ENCODE results near the gene ZNF77. TPM values are rescaled to one million over a fixed set of nuclear protein-coding genes. Genes with fewer than 3 reads are reported as not detected.
A peak's percentile ranks its signal among the peaks of the same experiment; 100 is the strongest.
"Not testable (repeated sequence)": the region's sequence is repeated elsewhere in the genome, so short reads cannot be mapped to it uniquely, and the experiment has no call there.

Gene ZNF77
- 1 to 10 TPM; 5.8 to 6.4 TPM for total RNA-seq
- 1 to 10 TPM in 1 of 2 donors, under 1 TPM in 1; 0.21 to 2.4 TPM for polyA plus RNA-seq

DNA sequence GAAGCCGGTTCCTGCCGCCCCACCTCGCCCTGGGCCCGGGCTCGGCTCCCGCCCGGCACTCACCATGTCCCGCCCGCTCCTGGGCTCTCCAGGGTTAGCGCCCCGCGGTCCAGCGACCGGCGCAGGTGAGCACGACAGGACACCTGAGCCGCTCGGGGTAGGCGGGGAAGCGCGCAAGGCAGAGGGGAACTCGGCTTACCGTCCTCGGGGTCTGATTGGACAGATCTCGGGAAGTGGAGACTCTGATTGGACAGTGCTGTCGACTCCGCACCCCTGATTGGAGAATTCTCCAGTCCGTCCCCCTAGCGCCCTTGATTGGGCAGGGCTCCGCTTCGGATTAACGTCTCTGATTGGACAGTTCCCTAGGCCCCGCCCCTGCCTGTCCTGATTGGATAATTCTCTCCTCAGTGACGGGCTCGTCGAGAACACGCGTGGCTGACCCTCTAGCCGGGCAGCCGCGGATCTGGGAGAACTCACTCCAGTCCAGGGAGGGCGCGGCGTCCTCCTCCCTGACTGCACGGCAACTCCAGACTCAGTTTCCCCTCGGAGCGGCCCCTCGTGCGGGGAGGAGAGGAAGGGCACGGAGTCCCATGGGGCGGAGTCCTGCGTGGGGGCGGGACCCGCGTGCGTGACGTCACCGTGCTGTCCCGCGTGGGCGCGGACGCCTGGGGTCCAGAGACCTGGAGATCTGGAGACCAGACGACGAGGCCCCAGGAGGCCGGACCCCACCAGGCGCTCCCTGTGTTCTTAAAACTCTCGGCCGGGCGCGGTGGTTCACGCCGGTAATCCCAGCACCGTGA, at the start of gene ZNF77:
TSS of gene ZNF77 (minus strand) at position 197 of the 800 bp plus-strand sequence. CDS start at position 66, 131 bp downstream.
- intact Hi-C loops (cut with micrococcal nuclease), result loop anchor here (1.0 to 10.0 kb wide), 3 partner anchors 44 to 160 kb away; partner anchors contain the start of genes SGTA, THOP1 and ZNF57
- Mint-ChIP-seq H3K27me3 (no peaks in the 10 kb centered on the region), H3K4me3 (peak within 1 kb of the TSS; percentile 95 to 98 (median 97)), H3K4me1 (peaks cover 17 to 45% (median 27%) of the 10 kb centered on the region in 4 donors), H3K36me3 (peaks cover 0 to 5% of the 10 kb centered on the region in 2 donors), H3K27ac (peak within 1 kb of the TSS; percentile 94 to 99 (median 99)), H3K9me3 (peaks cover 0 to 2% (median 0%) of the 10 kb centered on the region in 8 donors)
- Histone ChIP-seq H3K9me3 (ENCODE audit: control insufficient read depth in 1 of 2, low read length in 2 of 2) (no peaks in the 10 kb centered on the region), H3K4me3 (ENCODE audit: low read length in 2 of 2) (peak within 1 kb of the TSS; percentile 81 to 84), H3K4me1 (ENCODE audit: insufficient read depth, low read length) (peaks cover 27% of the 10 kb centered on the region), H3K27ac (ENCODE audit: low read depth, low read length) (peak within 1 kb of the TSS; percentile 64), H3K36me3 (ENCODE audit: insufficient read depth, low read length) (no peaks in the 10 kb centered on the region), H3K27me3 (ENCODE audit: insufficient read depth, low read length) (no peaks in the 10 kb centered on the region)
- CTCF ChIA-PET (ENCODE audit: partially characterized antibody), result no interaction called here
- POLR2A ChIA-PET (ENCODE audit: partially characterized antibody), result no interaction called here
- peak; percentile 98 to 99 (median 99) for DNase-seq

DNA sequence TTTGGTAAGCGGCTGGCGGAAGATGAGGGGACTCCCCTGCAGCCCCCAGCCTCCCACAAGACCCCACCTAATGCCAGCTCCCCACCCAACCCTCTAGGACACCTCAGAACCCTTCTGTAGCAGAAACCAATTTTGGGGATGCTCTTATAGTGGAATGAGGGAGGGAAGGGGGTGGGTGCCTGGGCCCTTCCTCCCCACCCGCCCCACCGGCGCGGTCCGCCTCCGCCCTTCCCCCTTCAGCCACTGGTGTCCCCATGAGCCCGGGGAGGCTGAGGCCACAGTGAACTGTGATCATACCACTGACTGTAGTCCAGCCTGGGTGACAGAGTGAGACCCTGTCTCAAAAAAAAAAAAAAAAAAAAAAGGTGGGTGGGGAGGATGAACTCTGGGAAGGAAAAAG, 48.8 kb upstream of the ZNF77 start:
- Histone ChIP-seq H3K36me3 (ENCODE audit: insufficient read depth, low read length) (no peaks in the 10 kb centered on the region), H3K27ac (ENCODE audit: low read depth, low read length) (no peak overlapping the region), H3K27me3 (ENCODE audit: insufficient read depth, low read length) (no peaks in the 10 kb centered on the region), H3K9me3 (ENCODE audit: control insufficient read depth in 1 of 2, low read length in 2 of 2) (no peaks in the 10 kb centered on the region), H3K4me3 (ENCODE audit: low read length in 2 of 2) (no peak overlapping the region), H3K4me1 (ENCODE audit: insufficient read depth, low read length) (no peaks in the 10 kb centered on the region)
- no peak overlapping the region for H3K4me3 Mint-ChIP-seq
- H3K4me1 Mint-ChIP-seq, result no peaks in the 10 kb centered on the region
- peaks cover 2 to 12% of the 10 kb centered on the region in 2 donors for H3K36me3 Mint-ChIP-seq
- intact Hi-C loops (cut with micrococcal nuclease), result no loop called here
- H3K9me3 Mint-ChIP-seq, result no peaks in the 10 kb centered on the region
- H3K27me3 Mint-ChIP-seq, result peaks cover 0 to 2% of the 10 kb centered on the region in 2 donors
- H3K27ac Mint-ChIP-seq, result no peak overlapping the region
- POLR2A ChIA-PET (ENCODE audit: partially characterized antibody), result no interaction called here
- CTCF ChIA-PET (ENCODE audit: partially characterized antibody), result no interaction called here
- no peak for DNase-seq

DNA sequence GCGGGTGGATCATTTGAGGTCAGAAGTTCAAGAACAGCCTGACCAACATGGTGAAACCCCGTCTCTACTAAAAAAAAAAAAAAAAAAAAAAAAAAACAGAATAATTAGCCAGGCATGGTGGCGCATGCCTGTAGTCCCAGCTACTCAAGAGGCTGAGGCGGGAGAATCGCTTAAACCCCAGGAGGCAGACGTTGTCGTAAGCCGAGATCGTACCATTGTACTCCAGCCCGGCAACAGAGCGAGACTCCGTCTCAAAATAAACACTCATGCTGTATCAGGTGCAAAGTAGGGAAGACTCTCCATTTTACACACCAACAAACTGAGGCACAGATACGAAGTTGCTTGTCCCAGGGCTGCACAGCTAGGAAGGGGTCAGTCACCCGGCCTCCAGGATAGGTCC, 48.2 kb upstream of the ZNF77 start:
- no peak overlapping the region for H3K4me3 Mint-ChIP-seq
- peaks cover 2 to 11% of the 10 kb centered on the region in 2 donors for H3K36me3 Mint-ChIP-seq
- Histone ChIP-seq H3K9me3 (ENCODE audit: control insufficient read depth in 1 of 2, low read length in 2 of 2) (no peaks in the 10 kb centered on the region), H3K4me3 (ENCODE audit: low read length in 2 of 2) (no peak overlapping the region), H3K36me3 (ENCODE audit: insufficient read depth, low read length) (no peaks in the 10 kb centered on the region), H3K27ac (ENCODE audit: low read depth, low read length) (no peak overlapping the region), H3K4me1 (ENCODE audit: insufficient read depth, low read length) (no peaks in the 10 kb centered on the region), H3K27me3 (ENCODE audit: insufficient read depth, low read length) (no peaks in the 10 kb centered on the region)
- DNase-seq, result no peak
- ChIA-PET POLR2A (ENCODE audit: partially characterized antibody) (no interaction called here), CTCF (ENCODE audit: partially characterized antibody) (no interaction called here)
- no peak overlapping the region for H3K27ac Mint-ChIP-seq
- H3K9me3 Mint-ChIP-seq, result no peaks in the 10 kb centered on the region
- no peaks in the 10 kb centered on the region for H3K4me1 Mint-ChIP-seq
- intact Hi-C loops (cut with micrococcal nuclease), result no loop called here
- H3K27me3 Mint-ChIP-seq, result peaks cover 0 to 3% of the 10 kb centered on the region in 2 donors

DNA sequence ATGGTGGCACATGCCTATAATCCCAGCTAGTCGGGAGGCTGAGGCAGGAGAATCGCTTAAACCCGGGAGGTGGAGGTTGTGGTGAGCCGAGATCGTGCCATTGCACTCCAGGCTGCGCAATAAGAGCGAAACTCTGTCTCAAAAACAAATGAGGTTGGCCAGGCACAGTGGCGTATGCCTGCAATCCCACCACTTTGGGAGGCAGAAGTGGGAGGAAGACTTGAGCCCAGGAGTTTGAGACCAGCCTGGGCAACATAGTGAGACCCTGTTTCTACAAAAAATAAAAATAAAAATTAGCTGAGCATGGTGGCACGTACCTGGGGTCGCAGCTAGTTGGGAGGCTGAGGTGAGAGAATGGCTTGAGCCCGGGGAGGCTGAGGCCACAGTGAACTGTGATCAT, 47.6 kb upstream of the ZNF77 start:
- POLR2A ChIA-PET (ENCODE audit: partially characterized antibody); intact Hi-C loops (cut with micrococcal nuclease); H3K27ac Mint-ChIP-seq; H3K27ac ChIP-seq (ENCODE audit: low read depth, low read length); H3K4me1 ChIP-seq (ENCODE audit: insufficient read depth, low read length); H3K27me3 Mint-ChIP-seq; H3K27me3 ChIP-seq (ENCODE audit: insufficient read depth, low read length); H3K9me3 Mint-ChIP-seq; H3K36me3 ChIP-seq (ENCODE audit: insufficient read depth, low read length); H3K4me3 Mint-ChIP-seq; H3K9me3 ChIP-seq (ENCODE audit: control insufficient read depth in 1 of 2, low read length in 2 of 2); CTCF ChIA-PET (ENCODE audit: partially characterized antibody); H3K4me3 ChIP-seq (ENCODE audit: low read length in 2 of 2); H3K36me3 Mint-ChIP-seq; H3K4me1 Mint-ChIP-seq; DNase-seq: not testable (repeated sequence)

DNA sequence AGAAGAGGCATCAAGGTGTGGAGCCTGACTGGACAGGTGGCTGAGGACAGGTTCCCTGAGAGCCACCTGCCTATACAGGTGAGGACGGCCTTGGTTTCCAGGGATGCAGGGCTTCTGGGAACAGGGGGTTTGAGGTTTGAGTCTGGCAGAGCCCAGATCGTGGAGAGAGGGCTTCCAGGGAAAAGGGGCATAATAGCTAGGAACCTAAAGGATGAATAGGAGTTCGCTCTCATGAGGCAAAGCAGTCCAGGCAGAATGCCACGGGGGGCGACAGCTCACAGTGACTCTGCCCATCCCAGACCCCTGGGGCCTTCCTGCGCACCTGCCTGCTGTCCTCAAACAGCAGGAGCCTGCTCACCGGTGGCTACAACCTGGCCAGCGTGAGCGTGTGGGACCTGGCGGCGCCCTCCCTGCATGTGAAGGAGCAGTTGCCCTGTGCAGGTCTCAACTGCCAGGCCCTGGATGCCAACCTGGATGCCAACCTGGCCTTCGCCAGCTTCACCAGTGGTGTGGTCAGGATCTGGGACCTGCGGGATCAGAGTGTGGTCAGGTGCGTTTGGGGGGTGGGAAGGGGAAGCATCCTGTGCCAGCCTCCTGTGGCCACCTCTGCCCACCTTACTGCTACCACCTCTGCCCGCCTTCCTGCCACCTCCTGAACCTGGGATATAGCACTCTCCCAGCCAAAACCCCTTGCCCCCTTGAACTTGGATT, 44.6 kb upstream of the ZNF77 start:
- Histone ChIP-seq H3K9me3 (ENCODE audit: control insufficient read depth in 1 of 2, low read length in 2 of 2) (no peaks in the 10 kb centered on the region), H3K4me3 (ENCODE audit: low read length in 2 of 2) (no peak overlapping the region), H3K27ac (ENCODE audit: low read depth, low read length) (no peak overlapping the region), H3K4me1 (ENCODE audit: insufficient read depth, low read length) (no peaks in the 10 kb centered on the region), H3K27me3 (ENCODE audit: insufficient read depth, low read length) (no peaks in the 10 kb centered on the region), H3K36me3 (ENCODE audit: insufficient read depth, low read length) (no peaks in the 10 kb centered on the region)
- Mint-ChIP-seq H3K36me3 (no peaks in the 10 kb centered on the region), H3K4me3 (no peak overlapping the region), H3K27me3 (peaks cover 6 to 8% of the 10 kb centered on the region in 2 donors), H3K27ac (no peak overlapping the region), H3K4me1 (no peaks in the 10 kb centered on the region), H3K9me3 (no peaks in the 10 kb centered on the region)
- no peak for DNase-seq
- POLR2A ChIA-PET (ENCODE audit: partially characterized antibody), result no interaction called here
- intact Hi-C loops (cut with micrococcal nuclease), result no loop called here
- CTCF ChIA-PET (ENCODE audit: partially characterized antibody), result interaction anchor here (1.5 kb wide), 1 partner anchor 13 kb away, joined by 3 read pairs; no protein-coding TSS in a partner anchor

DNA sequence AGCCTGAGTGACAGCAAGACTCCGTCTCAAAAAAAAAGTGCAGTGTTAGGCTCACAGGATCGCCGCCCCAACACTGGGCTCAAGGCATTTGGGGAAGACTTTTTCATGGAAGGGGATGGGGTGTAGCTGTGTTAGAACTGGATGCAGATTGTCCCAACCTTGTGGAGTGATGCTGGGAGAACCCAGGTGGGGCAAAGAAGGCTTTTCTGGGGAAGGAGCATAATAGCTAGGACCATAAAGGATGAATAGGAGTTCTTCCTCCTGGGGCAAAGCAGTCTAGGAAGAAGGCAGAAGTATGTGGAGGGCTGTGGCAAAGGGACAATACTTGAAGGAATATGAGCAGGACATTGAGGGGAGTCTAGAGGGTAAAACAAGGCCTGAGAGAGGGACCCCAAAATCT, 43.8 kb upstream of the ZNF77 start:
- H3K9me3 ChIP-seq (ENCODE audit: control insufficient read depth in 1 of 2, low read length in 2 of 2), result no peaks in the 10 kb centered on the region
- no peaks in the 10 kb centered on the region for H3K9me3 Mint-ChIP-seq
- H3K27me3 ChIP-seq (ENCODE audit: insufficient read depth, low read length), result no peaks in the 10 kb centered on the region
- CTCF ChIA-PET (ENCODE audit: partially characterized antibody), result interaction anchor here (1.5 kb wide), 1 partner anchor 12 kb away, joined by 3 read pairs; no protein-coding TSS in a partner anchor
- POLR2A ChIA-PET (ENCODE audit: partially characterized antibody), result no interaction called here
- intact Hi-C loops (cut with micrococcal nuclease), result no loop called here
- no peaks in the 10 kb centered on the region for H3K36me3 ChIP-seq (ENCODE audit: insufficient read depth, low read length)
- H3K4me3 ChIP-seq (ENCODE audit: low read length in 2 of 2), result no peak overlapping the region
- no peak overlapping the region for H3K4me3 Mint-ChIP-seq
- H3K36me3 Mint-ChIP-seq, result no peaks in the 10 kb centered on the region
- peaks cover 0 to 2% (median 0%) of the 10 kb centered on the region in 4 donors for H3K4me1 Mint-ChIP-seq
- H3K4me1 ChIP-seq (ENCODE audit: insufficient read depth, low read length), result no peaks in the 10 kb centered on the region
- H3K27ac ChIP-seq (ENCODE audit: low read depth, low read length), result no peak overlapping the region
- H3K27me3 Mint-ChIP-seq, result peaks cover 8% of the 10 kb centered on the region in 2 donors
- no peak overlapping the region for H3K27ac Mint-ChIP-seq
- DNase-seq, result no peak

DNA sequence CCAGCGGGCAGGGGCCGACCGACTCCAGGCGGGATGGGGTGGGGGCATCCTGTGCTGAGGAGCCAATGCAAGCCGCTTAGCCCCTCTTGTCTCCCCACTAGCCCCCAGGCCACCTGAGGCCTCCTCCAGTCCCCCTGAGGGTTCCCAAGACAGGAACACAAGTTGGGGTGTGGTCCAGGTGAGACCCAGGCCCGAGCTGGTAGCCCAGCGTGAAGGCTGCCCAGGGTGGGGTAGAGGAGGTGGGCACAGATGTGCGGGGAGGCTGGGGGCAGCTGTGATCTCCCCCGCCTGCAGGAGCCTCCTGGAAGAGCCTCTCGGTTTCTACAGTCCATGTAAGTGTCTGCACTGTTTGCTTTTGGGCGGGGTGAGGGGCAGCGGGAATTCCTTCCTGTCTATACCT, 43.0 kb upstream of the ZNF77 start:
- H3K27me3 ChIP-seq (ENCODE audit: insufficient read depth, low read length), result no peaks in the 10 kb centered on the region
- no peak for DNase-seq
- Mint-ChIP-seq H3K4me3 (no peak overlapping the region), H3K27ac (no peak overlapping the region), H3K27me3 (peaks cover 10 to 14% of the 10 kb centered on the region in 2 donors), H3K4me1 (peaks cover 0 to 3% (median 0%) of the 10 kb centered on the region in 4 donors), H3K9me3 (no peaks in the 10 kb centered on the region), H3K36me3 (no peaks in the 10 kb centered on the region)
- H3K27ac ChIP-seq (ENCODE audit: low read depth, low read length), result no peak overlapping the region
- ChIA-PET CTCF (ENCODE audit: partially characterized antibody) (interaction anchor here (1.5 kb wide), 1 partner anchor 11 kb away, joined by 3 read pairs; no protein-coding TSS in a partner anchor), POLR2A (ENCODE audit: partially characterized antibody) (no interaction called here)
- H3K9me3 ChIP-seq (ENCODE audit: control insufficient read depth in 1 of 2, low read length in 2 of 2), result no peaks in the 10 kb centered on the region
- no peaks in the 10 kb centered on the region for H3K4me1 ChIP-seq (ENCODE audit: insufficient read depth, low read length)
- no peaks in the 10 kb centered on the region for H3K36me3 ChIP-seq (ENCODE audit: insufficient read depth, low read length)
- H3K4me3 ChIP-seq (ENCODE audit: low read length in 2 of 2), result no peak overlapping the region
- intact Hi-C loops (cut with micrococcal nuclease), result no loop called here
